ENCODE data around the gene MXD4.
A peak's percentile ranks its signal among the peaks of the same experiment; 100 is the strongest.
"Not testable (repeated sequence)": the region's sequence is repeated elsewhere in the genome, so short reads cannot be mapped to it uniquely, and the experiment has no call there.

Gene MXD4

DNA sequence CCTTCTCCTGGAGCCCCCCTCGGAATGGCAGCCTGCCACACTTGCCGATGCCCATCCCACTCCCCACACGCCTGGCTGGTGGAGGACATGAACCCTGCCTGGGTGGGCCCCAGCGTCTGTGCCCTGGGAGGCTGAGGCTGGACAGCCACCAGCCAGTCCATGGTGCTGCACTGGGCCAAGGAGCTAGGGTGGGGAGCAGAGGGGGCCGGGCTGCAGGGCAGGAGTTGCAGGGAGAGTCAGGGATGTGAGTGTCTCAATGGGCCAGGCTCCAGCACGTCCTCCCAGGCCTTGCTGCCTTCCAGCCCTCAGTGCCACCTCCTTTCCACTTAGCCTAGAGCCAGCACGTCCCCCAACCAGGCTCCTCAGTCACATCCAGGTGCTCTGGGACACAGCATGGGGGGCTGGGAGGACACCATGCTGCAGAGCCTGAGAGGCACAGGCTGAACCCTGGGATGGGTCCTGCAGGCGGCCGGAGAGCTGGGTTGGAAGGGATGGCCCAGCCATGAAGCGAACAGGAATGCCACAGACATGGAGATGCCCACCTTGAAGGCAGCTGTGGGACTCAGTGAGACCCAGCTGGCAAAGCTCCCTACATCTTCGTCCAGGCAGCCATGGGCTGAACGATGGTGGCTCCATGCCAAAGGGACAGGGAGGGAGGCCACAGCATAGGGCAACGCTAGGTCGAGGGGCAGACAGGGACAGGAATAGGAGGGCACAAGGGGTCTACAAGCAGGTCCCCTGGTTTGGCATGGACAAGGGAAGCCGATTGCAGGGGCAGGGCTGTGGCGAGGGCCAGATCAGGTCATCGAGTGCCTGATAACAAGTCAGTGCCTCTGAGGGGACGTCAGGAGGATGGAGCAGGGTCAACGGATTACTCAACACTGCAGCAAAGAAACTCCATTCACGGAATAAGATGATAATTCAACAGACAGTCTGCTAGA lies 30.1 kb upstream of the MXD4 start:
- no peak for DNase-seq

DNA sequence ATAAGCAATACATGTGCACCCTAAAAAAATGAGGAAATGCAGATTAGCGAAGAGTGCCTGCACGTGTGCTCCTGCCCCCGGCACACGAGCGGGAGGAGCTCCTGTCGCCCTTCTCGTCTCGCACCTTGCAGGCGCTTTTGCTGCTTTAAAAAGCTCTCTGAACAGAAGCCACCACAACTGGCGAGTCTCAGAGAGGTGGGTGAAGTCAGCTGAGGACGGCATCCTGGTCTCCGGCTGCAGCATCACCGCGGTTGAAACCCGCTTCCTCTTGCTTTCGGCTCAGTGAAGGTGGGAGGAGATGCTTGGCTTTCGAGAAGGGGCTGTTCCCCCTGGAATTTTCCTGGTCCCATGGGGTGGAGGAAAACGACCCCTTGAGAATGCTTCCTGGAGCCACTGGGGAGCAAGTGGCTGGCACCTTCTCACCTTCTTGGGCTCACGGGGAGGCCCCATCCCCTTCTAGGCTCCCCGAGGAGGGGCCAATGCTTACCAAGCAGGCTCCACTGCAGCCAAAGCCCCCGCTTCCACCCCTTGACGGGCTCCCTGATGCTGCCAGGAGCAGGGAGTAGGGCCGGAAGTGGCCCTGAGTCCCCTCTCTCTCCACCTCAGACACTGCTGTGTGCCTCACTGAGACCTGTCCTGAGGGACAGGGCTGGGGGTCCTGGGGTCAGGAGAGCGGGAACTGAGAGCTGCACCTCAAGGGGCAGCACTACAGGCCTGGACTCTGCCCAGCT lies 29.2 kb upstream of the MXD4 start:
- DNase-seq, result peak; percentile 83 to 84

DNA sequence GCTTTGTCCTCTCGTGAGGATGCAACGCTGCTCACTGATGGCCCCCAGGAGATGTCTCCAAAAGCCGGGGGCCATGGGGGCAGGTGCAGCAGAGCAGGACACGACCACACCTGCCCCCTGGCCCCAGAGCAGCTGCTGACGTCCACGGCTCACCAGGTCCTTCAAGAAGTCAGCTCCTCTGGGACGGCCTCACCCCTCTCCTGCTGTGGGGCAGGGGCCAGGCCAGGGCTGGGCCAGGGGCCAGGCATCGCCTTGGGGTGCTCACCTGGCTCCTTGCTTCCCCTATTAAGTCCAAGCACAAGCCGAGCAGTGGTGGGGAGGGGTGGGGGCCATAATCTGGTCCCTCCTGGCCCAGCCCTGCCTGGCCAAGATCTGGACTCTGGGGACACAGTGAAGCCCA lies 28.6 kb upstream of the MXD4 start:
- DNase-seq, result no peak

DNA sequence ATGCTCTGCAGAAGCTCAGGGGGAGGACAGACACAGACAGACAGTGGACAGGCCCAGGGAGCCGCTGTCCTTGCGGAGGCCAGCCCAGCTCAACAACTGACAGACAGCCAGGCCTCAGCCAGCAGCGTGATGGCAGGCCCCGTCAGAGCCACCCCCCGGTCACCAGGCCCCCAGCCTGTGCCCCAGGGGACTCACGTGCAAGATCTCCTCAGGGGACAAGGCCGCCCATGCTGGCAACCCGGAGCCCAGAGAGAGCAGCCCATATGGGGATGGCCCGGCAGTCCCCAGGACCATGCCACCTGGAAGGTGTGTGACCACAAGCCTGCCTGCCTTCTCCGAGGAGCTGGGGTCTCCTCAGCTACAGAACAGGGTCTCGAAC lies 28.0 kb upstream of the MXD4 start:
- DNase-seq, result no peak

DNA sequence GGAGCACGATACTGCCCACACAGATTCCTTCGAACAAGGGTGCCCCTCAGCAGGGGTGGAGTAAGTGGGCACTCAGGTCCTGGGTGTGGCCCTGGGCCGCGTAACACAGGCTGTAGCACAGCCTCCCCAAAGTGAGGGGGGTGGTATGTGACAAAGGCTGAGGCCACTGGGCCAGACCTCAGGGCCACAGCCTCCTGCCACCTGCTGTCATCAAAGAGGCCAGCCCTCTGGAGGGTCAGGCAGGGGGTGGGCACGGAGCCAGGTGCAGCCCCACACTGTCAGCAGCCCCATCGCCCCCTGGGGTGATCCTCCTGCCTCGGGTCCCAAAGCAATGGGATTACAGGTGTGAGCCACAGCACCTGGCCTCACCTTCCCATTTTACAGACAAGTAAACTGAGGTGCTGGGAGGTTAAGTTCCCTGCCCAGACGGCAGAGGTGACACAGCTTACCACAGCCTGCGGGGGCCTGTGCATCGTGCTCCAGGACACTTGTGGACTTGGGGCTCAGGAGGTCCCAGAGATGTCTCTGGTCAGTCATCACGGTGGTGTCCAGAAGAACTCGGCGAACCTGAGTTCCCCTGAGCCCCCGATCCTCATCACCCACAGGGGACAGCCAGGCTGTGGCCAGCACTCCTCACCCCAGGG lies 27.5 kb upstream of the MXD4 start:
- DNase-seq, result no peak

DNA sequence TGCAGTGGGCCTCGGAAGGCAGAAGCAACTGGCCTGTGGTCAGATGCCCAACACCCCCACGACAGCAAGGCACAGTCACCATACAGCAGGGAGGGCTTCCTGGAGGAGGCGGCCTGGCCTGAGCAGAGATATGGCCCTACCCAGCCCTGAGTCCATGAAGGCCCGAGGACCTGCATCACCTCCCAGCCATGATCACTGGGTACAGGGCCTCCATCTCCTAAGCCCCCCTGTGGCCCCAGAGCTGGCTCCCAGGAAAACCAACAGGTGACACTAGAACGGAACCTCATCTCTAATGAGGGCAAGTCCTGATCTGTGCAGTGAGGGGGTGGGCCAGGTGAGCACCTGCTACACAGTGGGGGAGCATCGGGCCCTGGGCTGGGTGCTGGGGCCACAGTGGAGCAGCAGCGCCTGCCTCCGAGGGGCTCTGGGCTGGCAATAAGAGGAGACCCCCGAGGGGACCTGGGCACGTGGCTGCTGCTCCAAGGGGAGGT lies 26.2 kb upstream of the MXD4 start:
- DNase-seq, result no peak

DNA sequence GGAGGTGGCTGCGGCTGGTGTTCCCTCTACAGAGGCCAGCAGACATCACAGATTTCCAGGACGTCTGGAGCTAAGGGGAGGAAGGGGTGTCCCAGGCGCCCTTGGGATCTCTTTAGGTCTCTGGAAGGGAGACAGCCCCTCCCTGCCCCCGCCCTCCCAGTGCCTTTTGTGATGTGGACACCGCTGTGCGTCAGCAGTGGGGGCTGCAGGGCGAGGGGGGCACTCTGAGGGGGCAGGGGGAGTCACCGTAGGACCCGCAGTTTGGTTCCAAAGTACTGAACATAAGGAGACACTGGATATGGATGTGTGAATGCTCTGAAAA lies 25.6 kb upstream of the MXD4 start:
- DNase-seq, result no peak

DNA sequence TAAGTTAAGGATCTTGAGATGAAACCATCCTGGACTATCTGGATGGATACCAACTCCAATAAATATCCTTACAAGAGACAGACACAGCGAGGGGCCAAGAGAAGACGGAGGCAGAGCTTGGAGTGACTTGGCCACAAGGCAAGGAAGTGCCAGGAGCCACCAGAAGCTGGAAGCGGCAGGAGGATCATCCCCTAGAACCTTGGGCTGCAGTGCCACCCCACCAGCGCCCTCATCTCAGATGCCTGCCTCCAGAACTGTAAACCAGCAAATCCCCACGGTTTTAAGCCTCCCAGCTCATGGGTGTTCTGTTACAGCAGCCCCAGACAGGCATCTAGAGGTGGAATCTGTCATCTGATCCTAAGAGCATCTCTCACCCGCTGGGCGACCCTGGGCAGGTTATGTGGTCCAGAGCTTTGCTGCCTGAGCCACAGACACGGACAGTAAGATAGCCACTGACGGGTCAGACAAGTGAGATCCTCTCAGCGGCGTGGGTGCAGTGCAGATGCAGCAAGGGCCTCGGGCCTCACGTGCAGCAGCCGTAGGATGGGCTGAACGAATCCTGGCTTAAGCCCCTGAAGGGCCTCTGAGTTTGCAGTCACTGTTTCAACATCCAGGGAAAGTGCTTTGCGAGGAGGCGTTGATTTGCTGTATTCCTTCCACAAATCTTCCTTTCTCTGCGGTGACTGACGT lies 25.1 kb upstream of the MXD4 start:
- no peak for DNase-seq

DNA sequence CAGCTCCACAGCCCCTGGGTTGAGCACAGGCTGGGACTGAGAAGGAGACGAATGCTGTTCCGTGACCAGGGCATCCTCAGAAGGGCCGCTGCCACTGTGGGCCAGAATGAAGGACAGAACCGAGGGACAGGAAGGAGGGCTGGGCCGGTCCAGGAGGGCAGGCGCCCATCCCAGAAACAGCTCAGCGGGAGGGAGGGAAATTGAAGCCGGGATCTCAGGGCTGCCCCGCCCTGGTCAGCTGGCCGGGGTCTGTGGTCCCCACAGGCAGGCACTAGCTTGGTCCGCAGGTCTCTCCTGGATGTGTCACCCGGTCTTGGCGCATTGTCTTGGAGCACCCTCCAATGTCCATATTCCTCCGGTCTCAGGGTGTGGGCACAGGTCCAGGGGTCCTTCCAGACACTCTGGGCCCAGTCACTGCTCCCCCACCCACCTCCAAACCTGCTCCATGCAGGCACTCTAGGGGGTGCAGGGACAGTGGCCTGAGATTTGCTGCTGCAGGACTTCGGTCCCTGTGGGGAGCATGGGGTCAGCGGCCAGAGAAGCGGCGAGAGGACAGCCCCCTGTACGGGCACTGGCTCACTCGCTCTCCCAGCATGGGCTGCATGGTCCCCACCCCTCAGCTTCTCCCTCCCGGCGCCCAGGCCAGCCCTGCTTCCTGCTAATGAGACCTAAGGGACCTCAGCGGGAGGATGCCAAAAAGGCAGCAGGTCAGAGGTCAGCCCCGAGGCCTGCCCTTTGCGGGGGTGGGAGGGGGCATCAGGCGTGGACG lies 23.9 kb upstream of the MXD4 start:
- no peak for DNase-seq

DNA sequence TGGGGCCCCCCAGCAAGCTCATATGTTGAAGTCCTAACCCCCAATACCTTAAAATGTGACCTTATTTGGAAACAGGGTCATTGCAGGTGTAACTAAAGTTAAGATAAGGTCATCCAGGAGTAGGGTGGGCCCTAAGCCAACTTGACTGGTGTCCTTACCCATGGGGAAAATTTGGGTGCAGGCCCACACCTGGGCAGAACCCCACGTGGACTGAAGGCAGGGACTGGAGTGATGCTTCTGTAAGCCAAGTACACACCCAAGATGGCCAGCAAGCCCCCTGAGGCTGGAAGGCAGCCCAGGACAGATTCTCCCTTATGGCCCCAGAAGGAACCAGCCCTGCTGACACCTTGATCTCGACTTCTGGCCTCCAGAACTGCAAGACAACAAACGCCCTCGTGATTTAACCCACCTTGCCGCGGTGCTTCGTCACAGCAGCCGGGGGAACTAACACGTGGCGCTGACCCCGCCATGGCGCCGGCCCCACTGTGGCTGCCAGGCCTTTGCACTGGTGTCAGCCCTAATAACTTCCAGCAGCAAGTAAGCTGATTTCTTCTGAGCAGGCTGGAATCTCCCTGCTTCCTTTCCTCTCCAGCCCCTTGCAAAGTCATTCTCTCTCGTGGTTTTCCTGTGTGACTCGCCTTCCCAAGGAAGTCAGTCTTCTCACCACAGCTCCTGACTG lies 23.2 kb upstream of the MXD4 start:
- DNase-seq, result no peak

DNA sequence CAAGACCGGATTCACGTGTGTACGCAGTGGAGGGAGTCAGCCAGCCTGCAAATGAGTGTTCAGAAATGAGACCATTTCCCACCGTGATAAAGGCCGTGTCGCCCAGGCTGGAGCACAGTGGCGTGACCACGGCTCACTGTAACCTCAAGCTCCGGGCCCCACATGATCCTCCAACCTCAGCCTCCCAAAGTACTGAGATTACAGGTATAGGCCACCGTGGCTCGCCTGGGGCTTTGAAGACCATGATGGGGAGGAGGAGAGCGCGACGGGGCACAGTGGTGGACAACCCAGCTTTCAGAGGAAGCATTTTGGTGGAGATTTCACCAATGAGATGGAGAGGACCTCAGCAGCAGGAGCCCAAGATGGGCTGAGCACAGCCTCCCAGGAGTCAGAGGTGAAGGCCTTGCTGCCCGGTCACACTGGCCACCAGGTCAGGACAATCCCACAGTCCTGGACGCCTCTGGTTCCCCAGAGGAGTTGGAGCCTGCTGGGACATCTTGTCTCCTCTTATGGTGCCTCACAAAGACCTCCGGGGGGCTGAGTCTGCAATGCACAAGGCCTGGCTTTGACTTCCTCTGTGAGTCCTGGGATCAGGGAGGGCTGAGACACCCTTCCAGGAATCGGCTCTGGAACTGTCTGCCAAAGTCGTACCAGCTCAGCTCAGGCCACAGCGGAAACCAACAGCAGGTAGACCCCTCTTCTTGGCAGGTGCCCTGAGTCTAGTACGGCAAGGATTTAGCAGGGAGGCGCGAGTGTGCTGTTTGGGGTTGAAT lies 22.4 kb upstream of the MXD4 start:
- DNase-seq, result no peak

DNA sequence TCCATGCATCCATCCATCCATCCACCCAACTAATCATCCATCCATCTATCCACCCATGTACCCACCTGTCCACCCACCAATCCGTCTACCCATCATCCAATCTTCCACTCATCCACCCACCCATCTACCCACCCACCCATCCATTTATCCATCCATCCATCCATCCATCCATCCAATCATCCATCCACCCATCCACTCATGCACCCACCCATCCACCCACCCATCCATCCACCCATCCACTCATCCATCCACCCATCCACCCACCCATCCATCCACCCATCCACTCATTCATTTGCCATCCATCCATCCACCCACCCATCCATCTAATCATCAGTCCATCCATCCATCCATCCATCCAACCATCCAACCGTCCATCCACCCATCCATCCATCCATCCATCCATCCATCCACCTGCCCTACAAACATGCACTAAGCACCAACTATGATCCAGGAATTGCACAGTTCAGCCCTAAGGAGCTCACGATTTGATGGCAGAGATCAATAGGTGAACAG lies 21.3 kb upstream of the MXD4 start:
- DNase-seq, result no peak

DNA sequence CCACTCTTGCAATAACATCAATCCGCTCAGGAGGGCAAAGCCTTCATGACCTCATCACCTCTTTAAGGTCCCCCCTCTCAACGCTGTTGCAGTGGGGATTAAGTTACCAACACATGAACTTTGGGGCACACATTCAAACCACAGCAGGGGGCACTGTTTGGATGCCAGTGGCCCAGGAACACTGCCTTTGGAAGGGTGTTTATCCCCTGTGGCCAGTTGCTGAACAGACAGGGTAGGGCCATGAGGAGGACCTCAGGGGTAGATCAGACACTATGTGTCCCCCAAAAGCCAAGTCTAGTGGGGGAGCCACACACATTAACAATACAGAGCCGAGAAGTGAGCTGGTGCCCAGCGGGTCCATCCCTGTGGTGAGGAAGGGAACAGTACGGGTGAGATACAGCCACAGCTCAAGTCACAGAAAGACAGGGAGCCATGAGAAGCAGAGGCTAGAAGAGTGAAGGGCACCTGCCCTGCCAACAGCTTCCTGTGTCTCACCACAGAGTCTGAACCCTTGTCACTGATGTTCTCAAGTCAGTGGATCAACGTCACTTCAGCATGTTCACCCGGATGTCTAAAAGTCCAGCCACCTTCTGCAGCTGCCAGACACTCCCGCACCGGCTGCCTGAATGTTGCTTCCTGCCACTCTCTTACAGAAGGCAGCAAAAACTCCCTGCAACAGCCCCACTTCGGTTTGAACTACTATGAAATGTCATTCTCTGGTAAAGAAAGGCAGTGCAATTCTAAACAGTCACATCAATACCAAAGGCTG lies 19.9 kb upstream of the MXD4 start:
- peak; percentile 90 for DNase-seq

DNA sequence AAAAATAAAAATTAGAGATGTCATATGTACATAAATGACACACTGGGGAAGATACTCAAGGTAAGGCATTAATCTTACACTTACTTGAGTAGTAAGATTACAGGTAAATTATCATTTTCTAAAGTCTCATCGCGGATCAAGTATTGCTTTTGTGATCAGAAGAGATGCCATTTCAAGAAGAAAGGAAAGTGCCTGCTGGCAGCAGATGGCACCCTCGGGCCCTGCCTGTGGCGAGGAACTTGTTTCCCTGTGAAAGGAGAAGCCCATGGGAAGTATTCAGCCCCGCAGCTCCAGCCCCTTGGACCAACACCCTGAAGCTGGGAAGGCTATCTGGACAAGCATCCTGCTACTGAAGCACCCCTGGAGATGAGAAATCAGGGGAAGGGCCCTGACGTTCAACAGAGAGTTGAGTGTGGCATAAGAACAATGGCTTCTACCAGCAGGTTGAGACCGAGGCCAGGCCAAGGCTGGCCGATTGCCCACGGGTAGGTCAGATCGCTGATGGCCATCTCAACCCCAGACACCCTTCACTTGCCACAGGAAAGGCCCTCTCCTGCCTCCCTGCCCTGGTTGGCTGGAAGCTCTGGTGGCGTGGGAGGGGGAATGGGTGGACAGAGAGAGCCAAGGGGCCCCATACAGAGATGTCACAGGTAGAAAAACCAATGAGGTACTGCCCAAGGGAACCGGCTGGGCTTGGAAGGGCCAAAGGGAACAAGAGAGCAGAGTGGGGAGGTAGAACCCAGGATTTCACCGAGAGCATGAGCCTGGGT lies 18.8 kb upstream of the MXD4 start:
- DNase-seq, result no peak

DNA sequence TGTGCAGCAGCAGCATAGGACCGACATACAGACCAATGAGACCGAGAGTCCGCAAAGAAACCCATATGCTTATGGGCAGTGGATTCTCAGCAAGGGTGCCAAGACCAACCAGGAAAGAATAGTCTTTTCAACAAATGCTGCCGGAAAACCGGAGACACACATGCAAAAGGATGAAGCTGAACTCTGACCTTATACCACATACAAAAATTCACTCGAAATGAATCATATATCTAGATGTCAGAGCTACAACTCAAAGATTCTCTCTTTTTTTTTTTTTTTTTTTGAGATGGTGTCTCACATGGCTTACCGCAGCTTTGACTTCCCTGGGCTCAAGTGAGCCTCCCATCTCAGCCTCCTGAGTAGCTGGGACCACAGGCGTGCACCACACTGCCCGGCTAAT lies 16.0 kb upstream of the MXD4 start:
- no peak for DNase-seq

DNA sequence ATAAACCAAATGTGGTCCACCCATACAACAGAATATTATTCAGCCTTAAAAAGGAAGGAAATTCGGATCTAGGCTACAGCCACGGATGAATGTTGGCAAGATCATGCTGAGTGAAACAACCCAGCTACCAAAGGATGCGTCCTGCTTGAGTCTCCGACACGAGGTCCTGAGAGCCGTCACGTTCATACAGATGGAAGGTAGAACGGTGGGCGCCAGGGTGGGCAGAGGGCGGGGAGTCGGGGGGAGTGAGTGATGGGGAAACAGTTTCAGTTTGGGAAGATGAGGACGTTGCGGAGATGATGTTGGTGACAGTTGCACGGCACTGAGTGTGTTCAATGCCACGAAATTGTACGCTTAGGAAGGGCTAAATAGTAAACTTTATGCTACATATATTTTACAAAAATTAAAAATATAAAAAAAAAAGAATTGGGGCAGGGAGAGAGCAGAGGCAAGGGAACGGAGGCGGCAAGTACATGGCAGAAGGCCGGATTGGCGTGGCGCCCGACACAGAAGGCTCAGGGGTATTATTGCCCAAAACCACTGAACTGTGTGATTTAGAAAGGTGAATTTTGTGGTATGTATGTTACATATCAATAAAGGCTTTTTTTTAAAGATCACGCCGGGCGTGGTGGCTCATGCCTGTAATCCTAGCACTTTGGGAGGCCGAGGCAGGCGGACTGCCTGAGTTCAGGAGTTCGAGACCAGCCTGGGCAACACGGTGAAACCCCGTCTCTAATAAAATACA lies 14.8 kb upstream of the MXD4 start:
- DNase-seq, result no peak

DNA sequence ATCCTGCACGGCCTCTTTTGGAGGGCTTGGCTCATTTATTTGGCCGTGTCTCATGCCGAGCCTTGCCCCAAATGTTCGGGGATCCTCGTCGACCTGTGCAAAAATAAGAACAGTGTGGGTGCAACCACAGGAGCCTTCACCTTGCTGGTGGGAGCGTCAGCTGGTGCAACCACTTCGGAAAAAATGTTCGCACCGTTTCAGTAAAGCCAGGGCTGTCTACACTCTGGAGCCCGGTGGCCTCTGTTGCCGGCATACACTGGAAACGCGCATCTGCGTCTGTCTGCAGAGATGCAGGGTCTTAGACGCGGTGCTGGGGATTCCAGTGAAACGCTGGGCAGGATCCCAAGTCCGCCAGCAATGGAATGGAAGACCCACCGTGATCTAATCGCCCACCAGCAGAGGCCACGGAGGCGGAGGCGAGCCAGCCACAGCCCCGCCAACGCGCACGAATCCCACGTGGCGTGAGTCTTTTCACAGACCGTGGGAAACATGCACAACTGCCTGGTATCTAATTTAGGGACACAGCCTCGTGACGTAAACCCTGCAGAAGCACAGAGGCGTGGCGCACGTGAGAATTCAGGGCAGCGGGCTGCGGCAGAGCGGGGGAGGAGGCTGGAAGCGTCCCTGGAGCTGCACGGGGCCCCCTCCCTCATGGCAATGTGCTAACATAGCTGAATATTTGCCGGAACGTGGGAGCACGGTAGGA lies 13.8 kb upstream of the MXD4 start:
- DNase-seq, result no peak

DNA sequence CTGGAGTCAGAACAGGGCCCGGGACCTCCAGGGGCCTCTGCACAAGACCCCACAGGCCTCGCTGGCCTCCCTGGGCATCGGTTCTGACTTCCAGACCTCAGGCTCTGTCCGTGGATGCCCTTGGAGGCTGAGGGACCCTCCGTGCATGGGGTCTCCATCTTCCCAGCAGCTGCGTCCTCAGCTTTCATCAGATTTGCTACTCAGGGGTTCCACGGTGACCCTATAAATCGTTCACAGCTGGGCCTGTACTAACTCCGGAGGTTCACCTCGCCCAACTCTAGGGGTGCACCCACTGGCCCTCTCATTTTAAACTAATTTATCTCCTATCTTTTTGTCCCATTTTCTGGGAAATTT lies 13.1 kb upstream of the MXD4 start:
- not testable (repeated sequence) for DNase-seq

Data from CD4-positive, alpha-beta T cell treated with Interferon alpha-2 for 1 hour (primary cell).